ENCODE results near the gene MOSMO. TPM values are rescaled to one million over a fixed set of nuclear protein-coding genes. Genes with fewer than 3 reads are reported as not detected.

MOSMO gene
- total and polyA plus RNA-seq, 2 of the 13 experiments (the other 11 are each of a cell fraction or from before 2014, with no cell fraction given), result 26.7 to 32.6 TPM

GRCh38 chr16:21994856-21995465 lies 12.9 kb upstream of the MOSMO start (continued):
- TF ChIP-seq NONO (IDR thresholded peaks at IDR 0.05), result no peak
- TF ChIP-seq NONO (CRISPR knock-in tag; conservative IDR thresholded peaks at IDR 0.05), result 0 out of 2 replicates have a peak, but pooled peaks have one; percentile 31
- no peak for TF ChIP-seq CEBPG (CRISPR knock-in tag; IDR thresholded peaks at IDR 0.05)
- TF ChIP-seq, protein P1, sequence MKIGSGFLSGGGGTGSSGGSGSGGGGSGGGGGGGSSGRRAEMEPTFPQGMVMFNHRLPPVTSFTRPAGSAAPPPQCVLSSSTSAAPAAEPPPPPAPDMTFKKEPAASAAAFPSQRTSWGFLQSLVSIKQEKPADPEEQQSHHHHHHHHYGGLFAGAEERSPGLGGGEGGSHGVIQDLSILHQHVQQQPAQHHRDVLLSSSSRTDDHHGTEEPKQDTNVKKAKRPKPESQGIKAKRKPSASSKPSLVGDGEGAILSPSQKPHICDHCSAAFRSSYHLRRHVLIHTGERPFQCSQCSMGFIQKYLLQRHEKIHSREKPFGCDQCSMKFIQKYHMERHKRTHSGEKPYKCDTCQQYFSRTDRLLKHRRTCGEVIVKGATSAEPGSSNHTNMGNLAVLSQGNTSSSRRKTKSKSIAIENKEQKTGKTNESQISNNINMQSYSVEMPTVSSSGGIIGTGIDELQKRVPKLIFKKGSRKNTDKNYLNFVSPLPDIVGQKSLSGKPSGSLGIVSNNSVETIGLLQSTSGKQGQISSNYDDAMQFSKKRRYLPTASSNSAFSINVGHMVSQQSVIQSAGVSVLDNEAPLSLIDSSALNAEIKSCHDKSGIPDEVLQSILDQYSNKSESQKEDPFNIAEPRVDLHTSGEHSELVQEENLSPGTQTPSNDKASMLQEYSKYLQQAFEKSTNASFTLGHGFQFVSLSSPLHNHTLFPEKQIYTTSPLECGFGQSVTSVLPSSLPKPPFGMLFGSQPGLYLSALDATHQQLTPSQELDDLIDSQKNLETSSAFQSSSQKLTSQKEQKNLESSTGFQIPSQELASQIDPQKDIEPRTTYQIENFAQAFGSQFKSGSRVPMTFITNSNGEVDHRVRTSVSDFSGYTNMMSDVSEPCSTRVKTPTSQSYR (CRISPR knock-in tag; IDR thresholded peaks at IDR 0.05; ENCODE audit: borderline replicate concordance), result peak; percentile 44; the same call in 1 of the 2 replicates
- TF ChIP-seq POGZ (CRISPR knock-in tag; IDR thresholded peaks at IDR 0.05), result no peak

- no peaks in the 10 kb centered on the region for H4K20me1 ChIP-seq (ENCODE audit: insufficient read depth, low read length)
- H3K9ac ChIP-seq (ENCODE audit: insufficient read depth, low read depth, low read length), result no peak overlapping the region
- WGBS (ENCODE audit: low lambda C conversion rate), result 37% methylated on average over 9 of the region's 9 CpGs
- no peaks in the 10 kb centered on the region for H3K79me2 ChIP-seq (ENCODE audit: insufficient read depth, low read length)
- peak overlapping the region; percentile 74 for H2AFZ ChIP-seq (ENCODE audit: low read length)
- ChIA-PET CTCF (ENCODE audit: low intra/inter-chr PET ratio, low total read pairs) (interaction anchor here (7.2 kb wide), 1 partner anchor 80 kb away, joined by 169 read pairs; no protein-coding TSS in a partner anchor), POLR2A (interaction anchor here (1.4 to 1.9 kb wide), 3 partner anchors 11 to 194 kb away, joined by 4 to 8 read pairs (median 5); partner anchors contain the start of gene MOSMO)
- H3K4me1 ChIP-seq (ENCODE audit: insufficient read depth, low read length), result peaks cover 67% of the 10 kb centered on the region
- in situ Hi-C loops (cut with HindIII; ENCODE audit: extremely low pct_ligation_motif_present, low pct_unique_long_range_greater_than_20kb) (loop anchor here (5.0 kb wide), 2 partner anchors 100 to 190 kb away; no protein-coding TSS in a partner anchor), intact Hi-C loops (cut with micrococcal nuclease; ENCODE audit: unreplicated experiment) (no loop called here)
- FAIRE-seq (no peak), DNase-seq (ENCODE audit: low spot score) (peak; percentile 62), ATAC-seq (peak; percentile 70)
- no peaks in the 10 kb centered on the region for H3K27me3 ChIP-seq (ENCODE audit: control insufficient read depth in 1 of 2, insufficient read depth in 2 of 2, low read length in 2 of 2)
- H3K36me3 ChIP-seq (replicated peaks in 1 of 2; ENCODE audit: control insufficient read depth in 1 of 2, insufficient read depth in 2 of 2, low read length in 2 of 2), result no peaks in the 10 kb centered on the region
- H3K9me3 ChIP-seq (ENCODE audit: low read length), result no peaks in the 10 kb centered on the region
- peak overlapping the region in 2 of 3 experiments; percentile 12 to 18; a peak in 1 of 6 replicates for H3K4me3 ChIP-seq (replicated peaks in 1 of 3; ENCODE audit: insufficient read depth in 1 of 3, low read depth in 2 of 3, low read length in 3 of 3)
- no TSS peak for BruUV-seq (replicated peaks)
- peak overlapping the region; percentile 38 for H3K27ac ChIP-seq (ENCODE audit: extremely low read length, insufficient read depth, low read length)
- H3K4me2 ChIP-seq (ENCODE audit: low read depth, low read length), result peak overlapping the region; percentile 52
- TF ChIP-seq NR2F6 (IDR thresholded peaks at IDR 0.05), result no peak
- no peak for TF ChIP-seq NR2F6 (CRISPR knock-in tag; IDR thresholded peaks at IDR 0.05)
- TF ChIP-seq E2F5 (CRISPR knock-in tag; conservative IDR thresholded peaks at IDR 0.05), result no peak
- TF ChIP-seq RFXANK (CRISPR knock-in tag; IDR thresholded peaks at IDR 0.05), result no peak
- TF ChIP-seq TCF7 (IDR thresholded peaks at IDR 0.05; ENCODE audit: low read depth), result no peak
- no peak for TF ChIP-seq ZNF350 (CRISPR knock-in tag; IDR thresholded peaks at IDR 0.05; ENCODE audit: borderline replicate concordance, low read depth)
- no peak for TF ChIP-seq PREB (CRISPR knock-in tag; IDR thresholded peaks at IDR 0.05)
- 0 out of 2 replicates have a peak, but pooled peaks have one; percentile 39 for TF ChIP-seq TFDP2 (CRISPR knock-in tag; IDR thresholded peaks at IDR 0.05)
- TF ChIP-seq, protein P2, sequence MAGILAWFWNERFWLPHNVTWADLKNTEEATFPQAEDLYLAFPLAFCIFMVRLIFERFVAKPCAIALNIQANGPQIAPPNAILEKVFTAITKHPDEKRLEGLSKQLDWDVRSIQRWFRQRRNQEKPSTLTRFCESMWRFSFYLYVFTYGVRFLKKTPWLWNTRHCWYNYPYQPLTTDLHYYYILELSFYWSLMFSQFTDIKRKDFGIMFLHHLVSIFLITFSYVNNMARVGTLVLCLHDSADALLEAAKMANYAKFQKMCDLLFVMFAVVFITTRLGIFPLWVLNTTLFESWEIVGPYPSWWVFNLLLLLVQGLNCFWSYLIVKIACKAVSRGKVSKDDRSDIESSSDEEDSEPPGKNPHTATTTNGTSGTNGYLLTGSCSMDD (CRISPR knock-in tag; IDR thresholded peaks at IDR 0.05), result no peak
- TF ChIP-seq NCOA1 (CRISPR knock-in tag; IDR thresholded peaks at IDR 0.05), result no peak
- TF ChIP-seq TOE1 (CRISPR knock-in tag; IDR thresholded peaks at IDR 0.05), result no peak
These were observed 10.8 kb upstream of the MOSMO start for GRCh38 chr16:21996923-21997696.

Measured in HepG2 (cell line).